ENCODE data around the gene GLIS1.

- TF ChIP-seq EZH2 (IDR thresholded peaks at IDR 0.05; ENCODE audit: insufficient read depth, poor library complexity, severe bottlenecking): no peak
- no peak for TF ChIP-seq EZH2phosphoT487 (IDR thresholded peaks at IDR 0.05; ENCODE audit: insufficient read depth, low read depth)
Observed at GRCh38 chr1:53621144-53621543, 117.8 kb downstream of the GLIS1 start.

Data from GM23248 (cell line).